HG03025 (cell line): Measurements from ENCODE around the gene CTNND2.

ENCODE experiments used
- ATAC-seq: cut with Tn5 transposase; IDR thresholded peaks from one replicate; pipeline ENCODE4 v1.9.1; 2021; ENCODE audit warnings: mild to moderate bottlenecking, moderate library complexity; ENCODE audit not compliant: unreplicated experiment, low FRiP score

CTNND2 gene

GRCh38 chr5:11790201-11790600 is 114.0 kb downstream of the CTNND2 start:
- no peak for ATAC-seq

GRCh38 chr5:11785771-11786352 is 118.4 kb downstream of the CTNND2 start:
- ATAC-seq, result no peak

GRCh38 chr5:11780641-11781345 is 123.5 kb downstream of the CTNND2 start:
- ATAC-seq, result no peak

- no peak for ATAC-seq
Observed at GRCh38 chr5:11777096-11777495, 127.2 kb downstream of the CTNND2 start.

- ATAC-seq, result no peak
Observed at GRCh38 chr5:11770310-11770709, 133.9 kb downstream of the CTNND2 start.

GRCh38 chr5:11760934-11761603 is 143.2 kb downstream of the CTNND2 start:
- no peak for ATAC-seq

- no peak for ATAC-seq
Observed at GRCh38 chr5:11758321-11758720, 145.9 kb downstream of the CTNND2 start.

- ATAC-seq, result no peak
Observed at GRCh38 chr5:11757661-11758060, 146.6 kb downstream of the CTNND2 start.

GRCh38 chr5:11737010-11737409 is 167.2 kb downstream of the CTNND2 start:
- ATAC-seq, result no peak

GRCh38 chr5:11734369-11734768 is 169.9 kb downstream of the CTNND2 start:
- no peak for ATAC-seq

GRCh38 chr5:11733840-11734192 is 170.4 kb downstream of the CTNND2 start:
- no peak for ATAC-seq

- no peak for ATAC-seq
Observed at GRCh38 chr5:11733185-11733839, 170.9 kb downstream of the CTNND2 start.

GRCh38 chr5:11724940-11725339 is 179.3 kb downstream of the CTNND2 start:
- no peak for ATAC-seq

GRCh38 chr5:11719888-11720481 is 184.3 kb downstream of the CTNND2 start:
- ATAC-seq, result no peak

- ATAC-seq, result no peak
Observed at GRCh38 chr5:11715461-11716196, 188.6 kb downstream of the CTNND2 start.

GRCh38 chr5:11711932-11712331 is 192.3 kb downstream of the CTNND2 start:
- no peak for ATAC-seq

GRCh38 chr5:11709021-11709420 is 195.2 kb downstream of the CTNND2 start:
- ATAC-seq, result no peak

GRCh38 chr5:11704916-11705315 is 199.3 kb downstream of the CTNND2 start:
- ATAC-seq, result no peak

GRCh38 chr5:11700391-11700790 is 203.9 kb downstream of the CTNND2 start:
- no peak for ATAC-seq

- ATAC-seq, result no peak
Observed at GRCh38 chr5:11692636-11693035, 211.6 kb downstream of the CTNND2 start.
